ENCODE measurements around the gene RANGRF.

The RANGRF gene

GRCh38 chr17:8274816-8275215, 13.7 kb upstream of the RANGRF start:
- no peak for DNase-seq

- peak in 1 of 2 experiments; percentile 41 for DNase-seq
Measured at GRCh38 chr17:8275421-8276290, 12.8 kb upstream of the RANGRF start.

- no peak for DNase-seq
Measured at GRCh38 chr17:8277317-8277716, 11.2 kb upstream of the RANGRF start.

- DNase-seq: no peak
Measured at GRCh38 chr17:8282345-8282744, 6.1 kb upstream of the RANGRF start.

- DNase-seq: no peak
Measured at GRCh38 chr17:8283356-8283755, 5.1 kb upstream of the RANGRF start.

- DNase-seq: no peak
Measured at GRCh38 chr17:8284126-8284525, 4.3 kb upstream of the RANGRF start.

- no peak for DNase-seq
Measured at GRCh38 chr17:8285270-8286181, 2.9 kb upstream of the RANGRF start.

- no peak for DNase-seq
Measured at GRCh38 chr17:8287651-8288335, 677 bp upstream of the RANGRF start.

GRCh38 chr17:8289103-8289397, 580 bp downstream of the RANGRF start:
- DNase-seq: peak in 1 of 2 experiments; percentile 58

- no peak for DNase-seq
Measured at GRCh38 chr17:8290043-8290442, 1.6 kb downstream of the RANGRF start.

- no peak for DNase-seq
Measured at GRCh38 chr17:8292639-8293395, 4.3 kb downstream of the RANGRF start.

- DNase-seq: no peak
Measured at GRCh38 chr17:8294361-8294760, 5.9 kb downstream of the RANGRF start.

GRCh38 chr17:8294814-8295316, 6.4 kb downstream of the RANGRF start:
- DNase-seq: no peak

- no peak for DNase-seq
Measured at GRCh38 chr17:8300226-8300625, 11.8 kb downstream of the RANGRF start.

GRCh38 chr17:8300627-8301242, 12.3 kb downstream of the RANGRF start:
- peak; percentile 9 to 79 for DNase-seq

- DNase-seq: no peak
Measured at GRCh38 chr17:8310601-8311123, 22.2 kb downstream of the RANGRF start.

GRCh38 chr17:8311131-8311790, 22.8 kb downstream of the RANGRF start:
- no peak for DNase-seq

- no peak for DNase-seq
Measured at GRCh38 chr17:8312251-8312650, 23.8 kb downstream of the RANGRF start.

- DNase-seq: no peak
Measured at GRCh38 chr17:8312726-8313600, 24.5 kb downstream of the RANGRF start.
